ENCODE measurements around the gene LRG1.
A peak's percentile ranks its signal among the peaks of the same experiment; 100 is the strongest.

DNA sequence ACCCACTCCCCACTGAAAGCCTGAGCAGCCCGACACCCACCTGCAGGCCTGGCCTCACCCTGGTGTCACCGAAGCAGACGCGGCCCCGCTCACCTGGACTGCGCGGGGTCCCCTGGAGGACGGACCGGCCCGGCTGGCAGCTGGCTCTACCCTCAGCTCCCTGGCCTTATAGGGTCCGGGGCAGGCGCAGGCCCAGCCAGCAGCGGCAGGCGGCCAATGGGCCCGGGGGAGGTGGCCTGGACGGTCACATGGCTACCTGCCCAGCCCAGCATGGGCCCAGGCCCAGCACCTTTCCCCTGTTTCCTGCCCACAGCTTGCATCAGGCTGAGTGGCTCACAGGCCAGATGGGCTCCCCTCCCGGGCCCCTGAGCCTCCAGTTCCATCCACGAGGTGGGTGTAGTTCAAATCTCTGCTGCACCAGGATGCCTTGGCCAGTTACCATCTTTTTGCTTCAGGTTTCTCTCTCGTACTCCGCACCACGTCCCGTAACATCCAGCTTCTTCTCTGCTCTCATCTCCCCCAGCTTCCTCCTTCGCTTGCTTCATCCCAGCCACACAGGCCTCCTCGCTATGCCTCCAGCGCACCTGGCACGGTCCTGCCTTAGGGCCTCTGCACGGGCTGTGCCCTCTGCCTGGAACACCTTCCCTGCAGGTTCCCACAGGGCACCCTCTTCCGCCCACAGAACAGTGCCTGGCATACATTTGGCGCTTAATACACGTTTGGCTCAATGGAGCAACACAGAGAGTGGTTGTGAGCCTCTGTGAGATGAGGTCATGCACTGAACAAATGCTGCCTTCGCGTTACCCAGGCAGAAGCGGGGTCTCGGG lies 21.3 kb downstream of the LRG1 start, which contains the start of gene PLIN4:
- TF ChIP-seq POLR2A (IDR thresholded peaks at IDR 0.05) (no peak), POLR2AphosphoS5 (IDR thresholded peaks at IDR 0.05) (peak in 1 of 3 donors; percentile 40)
- TF ChIP-seq, protein P1, sequence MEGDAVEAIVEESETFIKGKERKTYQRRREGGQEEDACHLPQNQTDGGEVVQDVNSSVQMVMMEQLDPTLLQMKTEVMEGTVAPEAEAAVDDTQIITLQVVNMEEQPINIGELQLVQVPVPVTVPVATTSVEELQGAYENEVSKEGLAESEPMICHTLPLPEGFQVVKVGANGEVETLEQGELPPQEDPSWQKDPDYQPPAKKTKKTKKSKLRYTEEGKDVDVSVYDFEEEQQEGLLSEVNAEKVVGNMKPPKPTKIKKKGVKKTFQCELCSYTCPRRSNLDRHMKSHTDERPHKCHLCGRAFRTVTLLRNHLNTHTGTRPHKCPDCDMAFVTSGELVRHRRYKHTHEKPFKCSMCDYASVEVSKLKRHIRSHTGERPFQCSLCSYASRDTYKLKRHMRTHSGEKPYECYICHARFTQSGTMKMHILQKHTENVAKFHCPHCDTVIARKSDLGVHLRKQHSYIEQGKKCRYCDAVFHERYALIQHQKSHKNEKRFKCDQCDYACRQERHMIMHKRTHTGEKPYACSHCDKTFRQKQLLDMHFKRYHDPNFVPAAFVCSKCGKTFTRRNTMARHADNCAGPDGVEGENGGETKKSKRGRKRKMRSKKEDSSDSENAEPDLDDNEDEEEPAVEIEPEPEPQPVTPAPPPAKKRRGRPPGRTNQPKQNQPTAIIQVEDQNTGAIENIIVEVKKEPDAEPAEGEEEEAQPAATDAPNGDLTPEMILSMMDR (IDR thresholded peaks at IDR 0.05 in 8 of 11, conservative IDR thresholded peaks at IDR 0.05 in 3 of 11), result no peak

All from spleen (tissue), 7 donors.